HG02588 (cell line): ENCODE measurements around the gene ANGPTL4.
"Not testable (repeated sequence)": the region's sequence is repeated elsewhere in the genome, so short reads cannot be mapped to it uniquely, and the experiment has no call there.

Source experiments
- ATAC-seq: cut with Tn5 transposase; IDR thresholded peaks from one replicate; pipeline ENCODE4 v1.9.1; 2021; ENCODE audit warnings: mild to moderate bottlenecking, moderate library complexity; ENCODE audit not compliant: unreplicated experiment

Gene ANGPTL4, protein sequence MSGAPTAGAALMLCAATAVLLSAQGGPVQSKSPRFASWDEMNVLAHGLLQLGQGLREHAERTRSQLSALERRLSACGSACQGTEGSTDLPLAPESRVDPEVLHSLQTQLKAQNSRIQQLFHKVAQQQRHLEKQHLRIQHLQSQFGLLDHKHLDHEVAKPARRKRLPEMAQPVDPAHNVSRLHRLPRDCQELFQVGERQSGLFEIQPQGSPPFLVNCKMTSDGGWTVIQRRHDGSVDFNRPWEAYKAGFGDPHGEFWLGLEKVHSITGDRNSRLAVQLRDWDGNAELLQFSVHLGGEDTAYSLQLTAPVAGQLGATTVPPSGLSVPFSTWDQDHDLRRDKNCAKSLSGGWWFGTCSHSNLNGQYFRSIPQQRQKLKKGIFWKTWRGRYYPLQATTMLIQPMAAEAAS

DNA sequence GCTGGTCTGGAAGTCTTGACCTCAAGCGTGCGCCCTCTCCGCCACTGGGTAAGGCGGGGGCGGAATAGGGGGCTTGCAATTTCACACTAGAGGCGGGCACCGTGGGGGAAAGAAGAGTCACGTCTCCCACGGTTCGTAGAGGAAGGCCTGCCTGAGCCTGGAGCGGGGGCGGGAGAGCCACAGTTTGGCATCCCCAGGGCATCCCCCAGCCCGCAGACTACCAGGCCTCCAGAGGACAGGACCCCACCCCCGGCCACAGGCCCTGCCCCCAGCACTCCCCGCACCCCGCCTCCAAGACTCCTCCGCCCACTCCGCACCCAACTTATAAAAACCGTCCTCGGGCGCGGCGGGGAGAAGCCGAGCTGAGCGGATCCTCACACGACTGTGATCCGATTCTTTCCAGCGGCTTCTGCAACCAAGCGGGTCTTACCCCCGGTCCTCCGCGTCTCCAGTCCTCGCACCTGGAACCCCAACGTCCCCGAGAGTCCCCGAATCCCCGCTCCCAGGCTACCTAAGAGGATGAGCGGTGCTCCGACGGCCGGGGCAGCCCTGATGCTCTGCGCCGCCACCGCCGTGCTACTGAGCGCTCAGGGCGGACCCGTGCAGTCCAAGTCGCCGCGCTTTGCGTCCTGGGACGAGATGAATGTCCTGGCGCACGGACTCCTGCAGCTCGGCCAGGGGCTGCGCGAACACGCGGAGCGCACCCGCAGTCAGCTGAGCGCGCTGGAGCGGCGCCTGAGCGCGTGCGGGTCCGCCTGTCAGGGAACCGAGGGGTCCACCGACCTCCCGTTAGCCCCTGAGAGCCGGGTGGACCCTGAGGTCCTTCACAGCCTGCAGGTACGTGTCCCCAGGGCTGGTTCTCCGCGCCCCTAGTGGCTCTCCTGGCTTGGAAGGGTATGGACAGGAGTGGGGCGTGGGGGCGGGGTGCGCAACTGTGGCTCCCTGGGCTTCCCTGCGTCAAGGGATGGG, at the start of gene ANGPTL4:
TSS of gene ANGPTL4 (plus strand) at position 353 of the 969 bp plus-strand sequence. CDS start at position 520, 167 bp downstream.
- no peak for ATAC-seq

- ATAC-seq, result not testable (repeated sequence)
Observed at GRCh38 chr19:8314981-8315640, 48.8 kb upstream of the ANGPTL4 start.

DNA sequence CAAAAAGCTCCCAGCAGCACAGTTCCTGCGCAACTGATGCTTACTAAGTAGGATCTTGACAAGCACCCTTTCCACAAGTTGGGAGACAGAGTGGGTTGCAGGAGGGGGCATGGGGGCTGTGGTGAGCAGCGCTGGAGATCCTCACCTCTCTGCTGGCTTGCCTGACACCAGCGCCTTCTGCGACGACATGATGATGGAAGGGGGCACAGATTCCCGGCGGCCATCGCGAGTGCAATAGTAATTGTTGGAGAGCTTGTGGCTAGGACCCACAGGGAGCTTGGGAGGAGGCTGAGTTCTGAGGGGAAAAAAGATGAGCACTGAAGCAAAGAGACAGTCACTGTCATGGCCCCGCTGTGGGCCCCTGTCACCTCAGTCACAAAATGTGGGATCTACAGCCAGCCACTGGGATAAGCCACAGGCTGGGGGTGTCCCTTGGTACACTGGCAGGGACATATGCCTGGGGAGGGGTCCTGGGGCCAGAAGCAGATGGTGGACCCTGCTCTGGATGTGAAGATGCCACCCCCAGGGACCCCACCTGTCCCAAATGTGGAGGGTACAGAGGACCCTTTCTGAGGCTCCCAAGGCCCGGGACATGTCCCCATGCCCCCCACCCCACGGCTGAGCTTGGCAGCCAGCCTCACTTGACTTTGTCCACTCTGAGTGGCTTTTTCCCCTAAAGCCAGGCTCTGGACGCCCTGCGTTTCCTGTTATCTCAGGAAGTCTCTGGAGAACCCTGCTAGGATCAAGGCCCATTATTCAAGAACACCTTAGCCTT, 47.4 kb upstream of the ANGPTL4 start:
- no peak for ATAC-seq

GRCh38 chr19:8318835-8319234, 45.1 kb upstream of the ANGPTL4 start:
- ATAC-seq, result not testable (repeated sequence)

DNA sequence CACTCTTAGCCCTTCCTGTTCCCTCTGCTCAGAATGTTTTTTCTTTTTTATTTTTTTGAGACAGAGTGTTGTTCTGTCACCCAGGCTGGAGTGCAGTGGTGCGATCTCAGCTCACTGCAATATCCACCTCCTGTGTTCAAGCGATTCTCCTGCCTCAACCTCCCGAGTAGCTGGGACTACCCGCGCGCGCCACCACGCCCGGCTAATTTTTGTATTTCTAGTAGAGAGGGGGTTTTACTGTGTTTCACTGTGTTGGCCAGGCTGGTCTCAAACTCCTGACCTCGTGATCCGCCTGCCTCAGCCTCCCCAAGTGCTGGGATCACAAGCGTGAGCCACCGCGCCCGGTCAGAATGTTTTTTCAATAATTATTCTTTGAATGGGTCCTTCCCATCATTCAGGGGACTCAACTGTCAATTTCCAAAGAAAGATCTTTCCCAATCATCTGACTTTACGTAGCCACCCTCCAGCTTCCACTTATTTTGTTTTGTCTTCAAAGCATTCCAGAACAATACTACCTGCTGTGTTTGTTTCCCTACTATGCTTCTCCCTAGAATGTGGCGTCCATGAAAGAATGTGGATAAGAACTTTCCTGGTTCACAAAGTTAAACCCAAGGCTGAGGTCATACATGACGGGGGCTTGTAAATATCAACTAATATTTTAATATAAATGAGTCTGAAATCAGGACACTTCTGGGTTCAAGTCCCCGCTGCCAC, 44.0 kb upstream of the ANGPTL4 start:
- ATAC-seq, result no peak

GRCh38 chr19:8320564-8321066, 43.3 kb upstream of the ANGPTL4 start:
- ATAC-seq, result no peak

DNA sequence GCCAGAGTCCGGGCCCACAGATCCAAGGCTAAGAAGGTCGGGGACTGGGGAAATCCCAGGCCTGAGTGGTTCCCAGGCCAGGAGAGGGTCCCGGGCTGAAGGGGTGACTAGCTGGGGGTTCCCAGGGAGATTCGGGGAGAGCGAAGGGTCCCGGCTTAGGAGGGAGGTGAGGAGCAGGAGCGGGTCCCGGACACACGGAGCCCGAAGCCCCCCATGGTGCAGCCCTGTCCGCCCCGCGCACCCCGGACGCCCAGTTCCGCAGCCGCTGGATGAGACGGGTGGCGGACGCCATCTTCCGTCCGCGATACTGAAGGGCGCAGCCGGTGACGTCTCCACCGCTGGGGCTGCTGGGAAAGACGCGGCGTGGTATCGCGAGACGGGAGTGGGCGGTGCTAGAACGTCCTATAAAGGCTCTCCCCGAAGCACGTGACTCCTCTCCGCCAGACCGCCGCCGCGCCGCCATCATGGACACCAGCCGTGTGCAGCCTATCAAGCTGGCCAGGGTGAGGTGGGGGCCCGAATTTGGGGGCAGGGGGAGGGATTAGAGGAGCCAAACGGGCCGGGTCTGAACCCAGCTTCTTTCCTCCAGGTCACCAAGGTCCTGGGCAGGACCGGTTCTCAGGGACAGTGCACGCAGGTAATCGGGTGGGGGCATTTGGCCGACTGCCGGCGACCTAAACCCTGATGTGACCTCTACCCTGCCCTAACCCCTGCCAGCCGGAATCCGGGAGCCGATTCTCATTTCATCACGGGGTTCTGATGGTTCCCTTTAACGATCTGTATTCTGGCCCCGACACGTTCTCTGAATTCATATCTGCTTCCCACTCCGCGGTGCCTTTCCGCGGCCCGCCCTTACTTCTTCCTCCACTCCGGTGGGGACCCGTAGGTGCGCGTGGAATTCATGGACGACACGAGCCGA, 42.6 kb upstream of the ANGPTL4 start, which contains the start of the genes NDUFA7 and RPS28:
TSS of gene NDUFA7 (minus strand) at position 309 of the 919 bp plus-strand sequence. CDS start at position 292, 17 bp downstream.
TSS of gene RPS28 (plus strand) at position 430 of the 919 bp plus-strand sequence. CDS start at position 465, 35 bp downstream.
- peak; percentile 86 for ATAC-seq

GRCh38 chr19:8321986-8322637, 41.8 kb upstream of the ANGPTL4 start:
- no peak for ATAC-seq

GRCh38 chr19:8322638-8322997, 41.3 kb upstream of the ANGPTL4 start:
- no peak for ATAC-seq

GRCh38 chr19:8323781-8324185, 40.2 kb upstream of the ANGPTL4 start:
- ATAC-seq, result no peak

DNA sequence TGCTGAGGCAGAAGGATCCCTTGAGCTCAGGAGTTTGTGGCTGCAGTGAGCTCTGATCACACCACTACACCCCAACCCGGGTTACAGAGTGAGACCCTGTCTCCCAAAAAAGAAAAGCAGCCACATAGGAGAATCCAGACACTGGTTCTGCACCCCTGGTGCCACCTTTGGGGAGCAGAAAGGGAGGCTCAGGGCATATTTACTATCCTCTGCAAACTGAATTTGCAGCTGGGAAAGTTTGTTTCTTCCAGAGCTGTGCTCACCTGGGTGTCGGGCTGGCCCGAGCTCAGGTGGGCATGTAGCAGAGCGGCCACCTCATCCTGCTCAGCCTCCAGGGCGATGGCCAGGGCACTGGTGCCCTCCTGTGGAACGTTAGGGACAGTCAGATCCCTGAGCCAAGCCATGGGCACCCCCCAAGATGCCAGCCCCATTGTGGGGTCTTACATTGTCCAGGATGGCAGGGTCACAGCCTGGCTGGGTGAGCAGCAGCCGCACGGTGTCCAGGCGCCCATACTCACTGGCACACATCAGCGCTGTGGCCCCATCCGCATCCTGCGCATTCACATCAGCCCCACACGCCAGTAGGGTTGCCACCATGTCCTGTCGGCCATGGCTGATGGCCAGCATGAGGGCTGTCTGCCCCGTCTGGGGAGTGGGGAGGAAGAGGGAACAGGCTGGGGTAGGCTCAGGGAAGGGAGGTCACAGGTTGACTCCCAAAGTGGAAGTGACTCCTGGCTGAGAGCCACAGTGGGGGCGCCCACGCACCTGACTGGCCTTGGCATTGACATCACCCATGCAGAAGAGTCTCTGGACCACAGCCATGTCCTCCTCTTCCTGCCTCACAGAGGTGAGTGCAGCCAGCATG, 39.5 kb upstream of the ANGPTL4 start:
- no peak for ATAC-seq

- no peak for ATAC-seq
Observed at GRCh38 chr19:8325454-8325853, 38.5 kb upstream of the ANGPTL4 start.

DNA sequence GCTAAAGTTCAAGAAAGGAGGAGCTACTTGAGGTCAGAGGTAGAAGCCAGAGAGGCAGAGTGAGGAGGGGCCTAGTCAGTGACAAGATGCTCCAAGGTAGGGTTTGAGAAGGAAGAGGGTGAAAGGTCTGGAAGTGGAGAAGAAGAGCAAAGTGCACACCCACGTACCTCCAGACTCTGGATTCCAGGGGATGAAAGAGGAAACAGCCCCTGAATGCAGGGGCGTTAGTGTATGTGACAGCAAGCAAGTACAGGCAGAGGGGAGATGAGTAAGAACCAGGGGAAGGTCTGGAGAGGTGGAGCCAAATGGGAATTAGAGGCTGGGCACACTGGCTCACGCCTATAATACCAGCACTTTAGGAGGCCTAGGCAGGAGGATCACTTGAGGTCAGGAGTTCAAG, 34.0 kb upstream of the ANGPTL4 start:
- no peak for ATAC-seq

DNA sequence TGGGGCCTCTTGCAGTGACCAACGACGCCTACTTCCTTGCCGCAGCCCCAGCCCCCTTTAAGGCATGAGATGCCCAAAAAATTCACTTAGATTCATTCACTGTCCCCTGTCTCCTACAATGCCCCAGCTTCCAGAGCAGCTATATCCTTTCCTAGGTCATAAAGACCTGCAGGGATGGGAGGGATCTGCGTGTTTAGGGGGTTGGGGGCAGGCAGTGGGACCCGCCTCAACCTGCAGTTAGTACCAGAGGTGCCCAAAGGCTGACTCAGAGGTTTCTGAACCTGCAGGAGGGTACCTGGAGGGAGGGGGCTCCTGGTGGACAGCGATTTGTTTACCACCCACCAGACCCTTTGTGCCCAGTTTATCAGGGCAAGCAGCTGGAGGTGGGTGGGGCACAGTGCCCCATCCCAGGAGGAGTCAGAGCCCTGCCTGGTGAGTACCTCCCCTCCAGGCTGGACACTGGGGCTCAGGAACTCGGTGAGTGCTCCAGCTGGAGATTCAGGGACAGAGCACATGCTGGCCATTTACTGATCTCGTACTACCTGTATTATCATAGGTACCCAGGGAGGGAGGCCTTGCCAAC, 32.6 kb upstream of the ANGPTL4 start:
- ATAC-seq, result no peak

- no peak for ATAC-seq
Observed at GRCh38 chr19:8332976-8333766, 30.8 kb upstream of the ANGPTL4 start.
